ENCODE measurements around the gene NEURL1.

NEURL1 gene

DNA sequence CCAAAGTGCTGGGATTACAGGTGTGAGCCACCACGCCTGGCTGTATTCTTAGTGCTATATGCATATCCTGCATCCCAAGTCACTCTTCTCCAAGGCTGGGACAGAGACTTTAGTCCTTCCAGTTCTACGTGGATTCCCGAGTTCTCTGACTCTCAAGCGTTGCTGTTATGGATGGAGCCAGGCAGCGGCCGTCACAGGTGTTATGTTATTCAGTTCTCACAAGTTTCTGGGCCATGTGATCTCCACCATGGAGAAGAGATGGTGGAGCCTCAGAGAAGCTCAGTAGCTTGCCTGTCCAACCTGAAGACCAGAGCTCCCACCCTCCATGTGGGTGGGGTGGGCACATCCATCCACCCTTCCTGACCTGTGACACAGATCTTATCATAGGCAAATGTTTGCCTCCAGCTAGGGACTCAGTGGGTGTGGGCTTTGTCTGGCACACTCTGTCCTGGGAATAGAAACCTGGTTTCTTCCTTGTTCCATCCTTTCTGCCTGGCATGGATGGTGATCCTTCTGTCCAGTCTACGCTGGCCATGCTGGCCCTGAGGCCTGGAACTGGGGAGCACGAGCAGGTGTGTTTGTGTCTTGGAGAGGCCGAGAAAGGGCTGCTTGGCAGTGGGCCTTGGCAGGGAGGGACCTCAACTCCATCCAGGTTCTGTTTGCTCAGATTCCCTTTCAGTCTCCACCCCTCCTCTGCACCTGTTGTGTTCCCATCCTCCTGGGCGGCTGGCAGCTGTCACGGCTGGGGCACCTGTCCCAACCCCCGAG is 55.3 kb downstream of the NEURL1 start:
- peak; percentile 64 to 81 for DNase-seq

DNA sequence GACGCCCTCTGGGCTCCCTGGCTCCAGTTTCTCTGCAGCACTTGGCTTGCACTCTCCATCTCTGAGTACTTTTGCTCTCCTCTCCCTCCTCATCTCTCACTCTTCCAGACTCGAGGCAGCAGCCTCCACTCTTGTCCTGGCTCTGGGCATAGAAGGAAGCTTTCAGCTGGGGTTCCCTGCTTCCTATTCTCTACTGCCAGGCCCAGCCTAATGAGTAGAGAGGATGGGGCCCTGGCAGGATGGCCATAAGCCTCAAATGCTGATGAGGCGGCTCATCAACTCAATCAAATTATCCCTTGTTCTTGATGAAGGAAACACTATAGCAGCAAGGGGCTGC is 55.8 kb downstream of the NEURL1 start:
- DNase-seq: no peak

- DNase-seq: no peak
Observed at GRCh38 chr10:103550229-103550628, 56.7 kb downstream of the NEURL1 start.

DNA sequence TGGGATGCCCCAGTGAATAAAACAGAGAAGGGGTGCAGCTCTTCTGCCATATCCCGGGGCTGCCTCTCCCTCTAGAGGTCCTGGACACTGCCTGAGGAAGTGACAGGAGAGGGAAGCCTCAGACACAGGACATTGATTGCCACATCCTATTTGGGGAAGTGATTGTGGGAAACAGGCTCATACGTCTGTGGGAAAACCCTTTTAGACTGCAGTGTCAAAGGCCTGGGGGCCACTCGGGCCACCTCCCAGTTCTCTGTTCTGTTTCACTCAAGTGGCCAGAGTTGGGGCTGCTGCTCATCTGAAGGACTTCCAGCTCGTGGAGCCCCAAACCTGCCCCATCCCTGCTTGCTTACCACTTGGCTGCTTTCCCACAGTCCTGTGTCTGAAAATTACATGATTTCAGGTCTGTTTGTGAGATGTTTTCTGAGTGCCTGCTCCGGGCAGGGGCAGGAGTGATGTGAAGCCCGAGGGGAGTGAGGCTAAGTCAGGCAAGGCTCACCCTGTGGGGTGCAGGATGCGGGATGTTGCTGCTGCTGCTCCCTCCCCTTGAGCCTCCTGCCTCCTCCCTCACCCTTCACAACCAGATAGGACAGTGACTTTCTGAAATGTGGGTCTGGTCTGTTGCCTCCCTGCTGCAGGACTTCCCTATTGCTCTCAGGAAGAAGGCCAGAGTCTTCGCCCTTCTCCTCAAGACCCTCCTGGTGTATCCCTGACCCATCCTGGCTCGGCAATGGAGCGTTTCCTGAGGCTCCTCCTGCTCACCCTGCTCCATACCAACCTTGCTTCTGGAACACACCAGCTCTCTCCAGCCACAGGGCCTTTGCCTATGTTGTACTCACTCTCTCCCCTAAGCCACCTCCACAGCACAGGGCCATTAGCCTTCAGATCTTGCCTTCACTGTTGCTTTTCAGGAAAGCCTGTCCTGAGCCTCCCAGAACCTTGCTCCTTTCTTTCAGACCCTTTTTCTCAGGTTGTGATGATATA is 58.4 kb downstream of the NEURL1 start:
- no peak for DNase-seq

GRCh38 chr10:103552856-103553742 is 59.6 kb downstream of the NEURL1 start:
- DNase-seq: no peak

GRCh38 chr10:103553743-103554487 is 60.4 kb downstream of the NEURL1 start:
- no peak for DNase-seq

DNA sequence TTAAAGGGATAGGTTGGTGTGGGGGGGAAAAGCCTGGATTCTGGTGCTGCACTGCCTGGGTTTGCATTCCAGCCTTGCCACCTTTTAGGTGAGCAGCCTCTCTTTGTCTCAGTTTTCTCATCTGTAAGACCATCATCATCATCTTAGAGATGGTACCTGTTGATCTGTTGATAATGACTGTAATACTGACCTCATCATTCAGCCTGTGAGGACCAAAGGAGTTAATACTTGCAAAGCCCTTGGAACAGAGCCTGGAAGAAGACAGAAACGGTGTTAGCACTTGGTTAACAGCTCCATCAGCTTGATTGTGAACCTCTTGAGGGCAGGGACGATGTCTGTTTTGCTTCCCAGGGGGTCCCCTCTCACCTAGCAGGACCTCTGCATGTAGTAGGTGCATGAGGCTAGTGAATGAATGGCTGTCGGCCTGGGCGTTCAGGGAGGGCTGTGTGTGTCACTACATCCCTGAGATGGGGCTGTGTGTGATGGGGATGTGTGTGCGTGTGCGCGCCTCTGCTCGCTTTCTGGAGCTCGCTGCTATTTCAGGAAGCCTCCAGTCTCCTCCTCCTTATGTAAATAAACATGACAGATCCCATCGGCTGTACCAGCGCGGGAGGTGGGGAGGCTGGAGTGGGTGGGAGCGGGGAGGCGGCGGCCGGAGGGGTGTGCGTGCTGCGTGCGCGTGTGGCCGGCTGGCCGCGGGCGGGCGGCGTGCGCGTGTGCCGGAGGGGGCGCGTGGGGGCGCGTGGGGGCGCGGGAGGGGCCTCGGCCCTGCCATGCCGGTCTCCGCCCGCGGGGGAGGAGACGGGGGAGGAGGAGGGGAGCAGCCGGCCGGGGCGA is 61.2 kb downstream of the NEURL1 start:
- DNase-seq: peak; percentile 37 to 47

GRCh38 chr10:103555325-103555649 is 61.8 kb downstream of the NEURL1 start:
- DNase-seq: no peak

GRCh38 chr10:103555712-103556111 is 62.2 kb downstream of the NEURL1 start:
- DNase-seq: no peak

GRCh38 chr10:103556383-103557007 is 63.0 kb downstream of the NEURL1 start:
- no peak for DNase-seq

- DNase-seq: no peak
Observed at GRCh38 chr10:103557455-103557854, 64.0 kb downstream of the NEURL1 start.

DNA sequence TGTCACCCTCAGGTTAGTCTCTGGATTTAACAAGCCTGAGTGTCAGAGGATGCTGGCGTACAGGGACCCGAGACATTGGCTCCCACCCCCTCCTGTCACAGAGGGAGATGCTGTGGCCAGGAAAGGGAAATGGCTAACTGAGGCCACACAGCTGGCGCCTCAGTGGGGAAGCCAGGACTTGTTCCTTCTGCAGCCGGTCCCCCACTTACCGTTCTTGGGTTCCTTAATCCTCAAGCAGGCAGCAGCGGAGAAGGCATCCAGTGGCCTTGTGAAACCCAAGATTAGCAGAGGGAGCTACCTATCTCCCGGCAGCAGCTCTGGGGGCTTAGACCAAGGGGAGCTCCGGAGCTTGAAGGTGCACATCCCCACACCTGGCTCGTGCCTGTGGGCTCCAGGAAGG is 65.4 kb downstream of the NEURL1 start:
- DNase-seq: no peak

GRCh38 chr10:103559776-103560175 is 66.3 kb downstream of the NEURL1 start:
- DNase-seq: no peak

DNA sequence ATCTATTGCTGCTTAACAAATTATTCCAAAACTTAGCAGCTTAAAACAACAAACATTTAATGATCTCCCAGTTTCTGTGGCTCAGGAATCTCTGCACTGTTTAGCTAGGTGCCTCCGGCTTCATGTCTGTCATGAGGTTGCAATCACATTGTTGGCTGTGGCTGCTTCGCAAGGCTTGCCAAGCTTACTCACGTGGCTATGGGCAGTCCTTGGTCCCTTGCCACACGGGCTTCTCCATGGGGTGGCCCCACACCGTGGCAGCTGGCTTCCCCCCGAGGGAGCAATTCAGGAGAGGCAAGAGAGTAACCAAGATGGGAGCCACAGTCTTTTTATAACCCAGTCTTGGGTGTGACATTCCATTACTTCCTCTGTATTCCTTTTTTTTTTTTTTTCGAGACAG is 67.4 kb downstream of the NEURL1 start:
- peak; percentile 31 to 62 for DNase-seq

DNA sequence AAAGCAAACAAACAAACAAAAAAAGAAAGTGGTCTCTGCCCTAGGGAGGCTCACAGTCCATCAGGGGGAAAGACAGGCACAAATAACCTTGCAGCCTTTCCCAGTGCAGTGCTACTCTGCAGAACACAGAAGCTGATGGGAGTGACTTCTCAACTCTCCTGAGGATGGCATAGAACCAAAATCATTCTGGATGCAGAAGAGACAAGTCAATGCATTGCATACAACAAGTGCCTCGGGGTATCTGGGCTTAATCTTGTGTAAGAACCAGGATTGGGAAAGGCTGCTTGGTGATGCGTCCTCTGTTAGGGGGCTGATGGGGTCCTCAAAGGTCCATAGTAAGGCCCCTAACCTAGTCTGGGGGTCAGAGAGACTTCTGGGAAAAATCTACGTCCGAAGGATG is 68.9 kb downstream of the NEURL1 start:
- DNase-seq: no peak

GRCh38 chr10:103563231-103564115 is 70.0 kb downstream of the NEURL1 start:
- no peak for DNase-seq

DNA sequence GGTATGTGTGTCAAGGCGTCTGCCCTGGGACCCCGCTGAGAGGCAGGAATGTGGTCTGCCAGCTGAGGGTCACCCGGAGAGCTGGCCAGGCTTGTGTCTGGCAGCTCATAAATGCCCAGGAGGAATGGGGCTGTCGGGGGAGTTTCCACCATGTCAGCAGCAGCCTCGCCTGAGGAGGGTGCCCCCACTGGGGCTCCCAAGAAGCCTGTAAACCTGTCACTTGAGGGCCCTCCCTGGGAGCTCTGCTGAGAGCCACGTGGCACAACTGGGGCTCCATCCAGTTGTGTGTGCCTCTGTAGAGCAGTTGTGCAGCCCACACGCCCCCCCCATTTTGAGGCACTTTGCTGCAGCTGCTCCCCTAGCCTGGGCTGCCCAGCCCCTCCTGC is 70.6 kb downstream of the NEURL1 start:
- no peak for DNase-seq

DNA sequence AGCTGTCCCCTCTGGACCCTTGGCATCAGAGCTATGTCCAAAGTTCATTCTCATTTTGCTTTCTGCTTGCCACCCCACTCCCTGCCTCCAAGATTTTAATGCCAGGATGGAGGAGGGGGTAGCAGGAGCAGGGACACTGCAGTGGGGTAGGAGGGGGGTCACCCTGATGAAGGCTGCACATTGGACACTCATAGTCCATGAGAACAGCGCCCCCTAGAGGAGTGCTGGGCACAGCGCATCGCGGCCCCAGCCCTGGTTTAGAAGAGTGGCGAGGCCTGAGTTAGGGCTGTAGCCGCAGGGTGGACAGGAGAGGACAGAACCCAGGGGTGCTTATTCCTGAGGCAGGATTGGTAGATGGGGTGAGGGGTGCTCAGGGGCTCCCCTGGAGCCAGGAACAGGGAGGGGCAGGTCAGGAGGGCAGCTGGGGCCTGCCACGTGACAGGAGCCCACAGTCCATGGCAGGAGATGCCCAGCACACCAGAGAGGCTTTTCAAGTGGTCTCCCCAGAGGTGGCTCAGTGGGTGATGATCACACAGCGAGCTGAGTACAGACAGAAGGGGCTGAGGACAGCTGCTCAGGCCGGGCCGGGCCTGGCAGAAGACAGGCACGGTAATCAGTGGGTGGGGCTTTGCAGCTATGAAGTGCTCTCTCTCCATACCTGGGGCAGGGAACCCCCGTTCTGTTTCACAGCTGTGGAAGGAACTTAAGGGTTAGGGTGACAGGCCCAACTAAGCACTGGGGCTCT is 71.4 kb downstream of the NEURL1 start:
- no peak for DNase-seq

DNA sequence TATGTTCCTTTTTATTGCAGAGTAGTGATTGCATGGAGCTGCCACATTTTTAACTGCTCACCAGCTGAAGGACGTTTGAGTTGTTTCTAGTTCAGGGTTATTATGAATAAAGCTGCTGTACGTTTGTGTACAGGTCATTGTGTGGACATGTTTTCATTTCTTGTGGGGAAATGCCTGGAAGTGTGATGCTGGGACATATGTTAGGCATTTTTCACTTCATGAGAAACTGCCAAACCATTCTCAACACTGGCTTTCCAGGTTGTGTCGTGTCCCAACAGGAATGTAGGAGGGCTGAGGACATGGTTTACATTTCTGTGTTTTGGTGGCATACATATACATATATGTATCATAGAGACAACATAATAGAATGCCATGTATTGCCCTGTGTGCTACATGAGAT is 73.0 kb downstream of the NEURL1 start:
- no peak for DNase-seq

Measured in NCI-H2081 (cell line).